ENCODE results near the gene ZNF526. TPM values are rescaled to one million over a fixed set of nuclear protein-coding genes. Genes with fewer than 3 reads are reported as not detected.

ZNF526 gene
- polyA plus RNA-seq, 1 experiment: 5.9 TPM

DNA sequence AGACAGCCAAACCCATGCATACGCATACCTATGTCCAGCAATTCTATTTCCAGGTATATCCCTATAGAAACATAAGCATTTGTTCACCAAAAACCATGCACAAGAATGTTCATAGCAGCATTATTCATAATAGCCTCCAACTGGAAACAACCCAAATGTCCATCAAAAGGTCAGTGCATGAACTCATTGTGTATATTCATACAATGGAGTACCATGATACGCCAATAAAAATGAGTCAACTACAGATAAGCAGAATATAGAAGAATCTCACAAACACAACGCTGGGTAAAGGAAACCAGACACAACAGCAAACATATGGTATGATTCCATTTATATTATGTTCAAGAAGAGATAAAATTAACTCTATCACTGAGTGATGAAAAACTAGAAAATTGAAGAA lies 26.4 kb upstream of the ZNF526 start:
- ChIA-PET CTCF (no interaction called here), POLR2A (no interaction called here)
- DNase-seq (ENCODE audit: low read depth): no peak
- TF ChIP-seq, protein P1, sequence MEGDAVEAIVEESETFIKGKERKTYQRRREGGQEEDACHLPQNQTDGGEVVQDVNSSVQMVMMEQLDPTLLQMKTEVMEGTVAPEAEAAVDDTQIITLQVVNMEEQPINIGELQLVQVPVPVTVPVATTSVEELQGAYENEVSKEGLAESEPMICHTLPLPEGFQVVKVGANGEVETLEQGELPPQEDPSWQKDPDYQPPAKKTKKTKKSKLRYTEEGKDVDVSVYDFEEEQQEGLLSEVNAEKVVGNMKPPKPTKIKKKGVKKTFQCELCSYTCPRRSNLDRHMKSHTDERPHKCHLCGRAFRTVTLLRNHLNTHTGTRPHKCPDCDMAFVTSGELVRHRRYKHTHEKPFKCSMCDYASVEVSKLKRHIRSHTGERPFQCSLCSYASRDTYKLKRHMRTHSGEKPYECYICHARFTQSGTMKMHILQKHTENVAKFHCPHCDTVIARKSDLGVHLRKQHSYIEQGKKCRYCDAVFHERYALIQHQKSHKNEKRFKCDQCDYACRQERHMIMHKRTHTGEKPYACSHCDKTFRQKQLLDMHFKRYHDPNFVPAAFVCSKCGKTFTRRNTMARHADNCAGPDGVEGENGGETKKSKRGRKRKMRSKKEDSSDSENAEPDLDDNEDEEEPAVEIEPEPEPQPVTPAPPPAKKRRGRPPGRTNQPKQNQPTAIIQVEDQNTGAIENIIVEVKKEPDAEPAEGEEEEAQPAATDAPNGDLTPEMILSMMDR (IDR thresholded peaks at IDR 0.05; ENCODE audit: insufficient read depth, low read depth, low read length): no peak
- Histone ChIP-seq H3K36me3 (ENCODE audit: control insufficient read depth, insufficient read depth, low read length) (peaks cover 3% of the 10 kb centered on the region), H3K27me3 (ENCODE audit: control insufficient read depth, insufficient read depth, low read length) (no peaks in the 10 kb centered on the region), H3K4me3 (ENCODE audit: low read depth, low read length) (no peak overlapping the region)

DNA sequence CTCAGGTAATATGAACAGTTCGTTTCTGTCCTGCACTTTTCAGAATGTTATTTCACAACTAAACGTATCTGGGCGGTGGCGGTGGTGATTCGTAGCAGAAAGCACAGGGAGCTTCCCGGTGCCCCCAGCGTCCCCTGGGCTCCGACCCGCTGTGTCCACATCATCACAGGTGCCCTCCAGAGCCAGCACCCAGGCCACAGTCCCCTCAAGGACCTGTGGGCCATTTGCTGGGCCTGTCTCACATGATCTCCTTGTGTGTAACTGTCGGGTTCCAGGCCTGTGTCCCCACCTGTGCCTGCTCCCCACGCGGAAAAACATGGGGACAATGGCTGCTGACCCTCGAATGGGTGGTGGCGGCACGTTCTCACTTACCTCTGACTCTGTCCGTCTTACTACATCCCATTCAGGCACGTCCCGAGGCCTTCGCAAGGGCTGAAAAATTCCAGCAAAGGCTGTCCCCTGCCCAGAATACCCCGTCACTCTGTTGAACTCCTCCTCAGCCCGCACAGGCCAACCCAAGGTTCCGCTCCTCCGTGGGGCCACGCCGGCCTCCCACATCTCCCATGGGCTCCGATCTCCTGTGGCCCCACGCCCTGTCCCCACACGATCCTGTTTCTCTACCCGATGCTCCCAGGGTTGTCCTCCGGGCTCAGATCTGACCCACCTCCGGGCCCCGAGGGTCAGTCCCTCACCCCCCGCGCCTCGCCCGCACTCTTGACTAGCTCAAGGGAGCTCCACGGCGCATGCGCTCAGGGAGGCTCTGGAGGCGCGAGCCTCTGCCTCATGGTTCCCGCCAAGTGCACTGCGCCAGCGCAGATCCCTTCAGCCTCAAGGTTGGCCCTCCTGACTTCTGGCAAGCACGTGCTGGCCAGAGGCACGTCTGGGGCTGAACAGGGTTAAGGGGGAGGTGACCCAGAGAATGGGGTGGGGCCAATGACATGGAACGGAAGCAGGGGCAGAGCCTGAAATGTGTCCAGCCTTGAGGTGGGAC lies 23.8 kb upstream of the ZNF526 start:
- TF ChIP-seq, protein P1 (IDR thresholded peaks at IDR 0.05; ENCODE audit: insufficient read depth, low read depth, low read length): no peak
- ChIA-PET CTCF (interaction anchor here (2.0 kb wide), 1 partner anchor 12 kb away, joined by 6 read pairs; no protein-coding TSS in a partner anchor), POLR2A (no interaction called here)
- no peaks in the 10 kb centered on the region for H3K27me3 ChIP-seq (ENCODE audit: control insufficient read depth, insufficient read depth, low read length)
- H3K36me3 ChIP-seq (ENCODE audit: control insufficient read depth, insufficient read depth, low read length): peaks cover 11% of the 10 kb centered on the region
- DNase-seq (ENCODE audit: low read depth): no peak
- no peak overlapping the region for H3K4me3 ChIP-seq (ENCODE audit: low read depth, low read length)

DNA sequence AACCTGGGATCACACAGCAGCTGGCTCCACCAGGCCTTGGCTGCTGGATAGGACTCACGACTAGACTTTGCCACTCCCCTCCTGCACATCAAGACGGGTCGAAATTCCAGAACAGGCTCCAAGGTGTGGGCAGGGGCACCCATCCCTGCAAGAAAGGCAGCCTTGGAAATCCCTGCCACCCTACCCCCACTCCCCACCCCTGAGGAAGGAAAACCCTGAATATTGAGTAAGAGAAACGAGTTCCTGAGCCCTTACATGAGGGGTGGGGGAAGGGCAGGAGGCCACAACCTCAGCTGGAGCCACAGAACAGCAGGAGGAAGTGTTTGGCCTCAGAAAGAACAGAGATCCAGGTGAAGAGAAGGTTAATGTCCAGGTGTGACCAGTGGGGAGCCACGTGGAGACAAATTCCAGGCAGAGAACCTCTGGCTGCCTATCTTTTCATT lies 22.7 kb upstream of the ZNF526 start:
- TF ChIP-seq, protein P1 (IDR thresholded peaks at IDR 0.05; ENCODE audit: insufficient read depth, low read depth, low read length): no peak
- Histone ChIP-seq H3K4me3 (ENCODE audit: low read depth, low read length) (no peak overlapping the region), H3K27me3 (ENCODE audit: control insufficient read depth, insufficient read depth, low read length) (no peaks in the 10 kb centered on the region), H3K36me3 (ENCODE audit: control insufficient read depth, insufficient read depth, low read length) (peaks cover 13% of the 10 kb centered on the region)
- CTCF ChIA-PET: interaction anchor here (2.0 kb wide), 1 partner anchor 13 kb away, joined by 6 read pairs; no protein-coding TSS in a partner anchor
- DNase-seq (ENCODE audit: low read depth): no peak
- POLR2A ChIA-PET: no interaction called here

DNA sequence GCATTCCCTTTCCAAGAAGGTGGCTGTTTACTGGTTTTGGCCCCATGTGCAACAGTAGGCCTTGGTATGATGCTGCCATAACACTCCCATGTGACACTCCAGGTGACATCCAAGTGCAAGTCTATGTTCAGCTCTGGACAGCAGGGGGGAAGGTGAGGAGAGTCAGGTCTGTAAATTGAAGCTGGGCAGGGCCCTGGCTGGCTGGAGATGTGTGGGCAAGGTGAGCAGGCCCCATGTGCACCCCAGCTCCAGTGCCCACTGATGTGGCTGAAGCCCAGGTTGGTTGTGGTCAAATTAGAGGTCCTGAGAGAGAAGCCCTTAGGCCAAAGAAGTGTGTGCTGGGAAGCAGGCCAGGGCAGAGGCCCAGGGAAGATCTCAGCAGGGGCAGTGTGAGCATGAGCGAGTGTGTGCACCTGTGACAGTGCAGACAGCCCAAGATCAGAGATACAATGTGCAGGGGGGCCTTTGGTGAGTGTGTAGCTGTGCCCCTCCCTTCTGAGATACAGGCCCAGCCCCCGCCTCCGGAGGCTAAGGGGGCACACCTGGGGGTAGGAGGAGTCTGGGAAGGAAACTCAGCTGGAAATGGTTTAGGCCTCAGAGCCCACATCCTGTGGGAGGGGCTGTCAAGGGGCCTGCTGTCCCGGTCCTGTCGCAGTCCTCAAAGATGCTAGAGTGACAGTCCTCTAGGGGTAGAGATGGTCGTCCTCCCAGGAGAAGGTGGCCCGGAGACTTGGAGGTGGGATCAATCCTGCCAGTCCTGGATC lies 21.3 kb upstream of the ZNF526 start:
- peaks cover 19% of the 10 kb centered on the region for H3K36me3 ChIP-seq (ENCODE audit: control insufficient read depth, insufficient read depth, low read length)
- TF ChIP-seq, protein P1 (IDR thresholded peaks at IDR 0.05; ENCODE audit: insufficient read depth, low read depth, low read length): no peak
- ChIA-PET CTCF (interaction anchor here (1.3 to 2.0 kb wide), 2 partner anchors 14 to 87 kb away, joined by 3 to 6 read pairs; no protein-coding TSS in a partner anchor), POLR2A (no interaction called here)
- H3K27me3 ChIP-seq (ENCODE audit: control insufficient read depth, insufficient read depth, low read length): no peaks in the 10 kb centered on the region
- DNase-seq (ENCODE audit: low read depth): no peak
- no peak overlapping the region for H3K4me3 ChIP-seq (ENCODE audit: low read depth, low read length)
